Smooth muscle cell (in vitro differentiated cells): ENCODE measurements around the gene SEMA5B. TPM values are rescaled to one million over a fixed set of nuclear protein-coding genes. Genes with fewer than 3 reads are reported as not detected.

Experiments used
- DNase-seq: peaks from one replicate; lab custom pipeline; 2025; ENCODE audit not compliant: unreplicated experiment; lab: John Stamatoyannopoulos, UW
- H2AFZ ChIP-seq: fragments of 200-600 bp; sonication (generic); 2 replicates; pipeline ENCODE4 v1.6.0; 2016; ENCODE audit warnings: antibody characterized with exemption, low read depth, mild to moderate bottlenecking
- H3F3A ChIP-seq: fragments of 200-600 bp; sonication (generic); 2 replicates; pipeline ENCODE4 v1.6.0; 2017; ENCODE audit warnings: antibody characterized with exemption, low read depth
- H3K27ac ChIP-seq: fragments of 200-600 bp; sonication (generic); 2 replicates; pipeline ENCODE4 v1.5.1; 2016; ENCODE audit warnings: low read depth, mild to moderate bottlenecking
- H3K27me3 ChIP-seq: fragments of 200-600 bp; sonication (generic); 2 replicates; pipeline ENCODE4 v1.6.1; 2016; ENCODE audit warnings: low read depth, mild to moderate bottlenecking
- H3K36me3 ChIP-seq: fragments of 200-600 bp; sonication (generic); 2 replicates; pipeline ENCODE4 v1.5.1; 2016; ENCODE audit warnings: low read depth
- H3K4me1 ChIP-seq: fragments of 200-600 bp; sonication (generic); 2 replicates; pipeline ENCODE4 v1.5.1; 2016; ENCODE audit warnings: low read depth
- H3K4me2 ChIP-seq: fragments of 200-600 bp; sonication (generic); 2 replicates; pipeline ENCODE4 v1.6.0; 2016; ENCODE audit warnings: mild to moderate bottlenecking
- H3K4me3 ChIP-seq: fragments of 200-600 bp; sonication (generic); 2 replicates; pipeline ENCODE4 v1.5.1; 2016; ENCODE audit warnings: mild to moderate bottlenecking
- H3K79me2 ChIP-seq: fragments of 200-600 bp; sonication (generic); 2 replicates; pipeline ENCODE4 v1.6.0; 2016; ENCODE audit warnings: low read depth, mild to moderate bottlenecking
- H3K9ac ChIP-seq: fragments of 200-600 bp; sonication (generic); 2 replicates; pipeline ENCODE4 v1.6.0; 2016; ENCODE audit warnings: low read depth
- H3K9me3 ChIP-seq: fragments of 200-600 bp; sonication (generic); replicated peaks from 2 replicates; pipeline ENCODE4 v1.5.1; 2016; ENCODE audit warnings: low read depth
- H4K20me1 ChIP-seq: fragments of 200-600 bp; sonication (generic); 2 replicates; pipeline ENCODE4 v1.6.0; 2016; ENCODE audit warnings: low read depth
- WGBS: methylation state at CpG from one replicate; pipeline ENCODE4 v1.1.7; 2016; ENCODE audit warnings: low lambda C conversion rate; 5-methylcytosine and 5-hydroxymethylcytosine counted together
- polyA plus RNA-seq: library from polyadenylated mRNA; unstranded; fragments of >200 nt; fragmentation: Nextera tagmentation; extraction: Ambion mirVana; gene quantifications from 2 replicates; pipeline ENCODE4 v1.2.1, GENCODE V29; 2016
- total RNA-seq: library from RNA; depleted of rRNA; stranded (reverse); fragments of >200 nt; gene quantifications from 2 replicates; pipeline ENCODE4 v1.2.3, GENCODE V29; 2014
- TF ChIP-seq, protein P1 (sequence below): fragments of 200-600 bp; sonication (generic); IDR thresholded peaks from 2 replicates; pipeline ENCODE4 v1.5.1; 2017; ENCODE audit warnings: borderline replicate concordance, mild to moderate bottlenecking, antibody characterized with exemption; ENCODE audit not compliant: insufficient read depth, poor library complexity, severe bottlenecking

Gene SEMA5B
- total and polyA plus RNA-seq, 2 experiments from 2014 or later, result not detected

DNA sequence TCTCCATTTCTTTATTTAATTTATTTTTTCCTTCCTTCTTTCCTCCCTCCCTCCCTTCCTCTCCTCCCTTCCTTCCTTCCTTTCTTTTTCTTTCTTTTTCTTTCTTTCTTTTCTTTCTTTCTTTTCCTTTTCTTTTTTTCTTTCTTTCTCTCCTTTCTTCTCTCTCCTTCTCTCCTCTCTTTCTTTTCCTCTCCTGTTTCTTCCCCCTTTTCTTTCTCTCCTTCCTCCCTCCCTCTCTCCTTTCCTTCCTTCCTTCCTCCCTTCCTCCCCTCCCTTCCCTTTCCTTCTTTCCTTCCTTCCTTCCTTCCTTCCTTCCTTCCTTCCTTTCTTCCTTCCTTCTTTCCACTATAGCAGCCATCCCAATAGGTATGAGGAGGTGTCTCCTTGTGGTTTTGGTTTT, 32.5 kb upstream of the SEMA5B start:
- Histone ChIP-seq H3K4me1 (no peaks in the 10 kb centered on the region), H3K9me3 (no peaks in the 10 kb centered on the region), H2AFZ (no peak overlapping the region), H3K4me3 (no peak overlapping the region), H3K27me3 (no peaks in the 10 kb centered on the region), H4K20me1 (no peaks in the 10 kb centered on the region), H3K27ac (no peak overlapping the region), H3F3A (no peaks in the 10 kb centered on the region), H3K4me2 (no peak overlapping the region), H3K79me2 (no peaks in the 10 kb centered on the region), H3K36me3 (no peaks in the 10 kb centered on the region), H3K9ac (no peak overlapping the region)
- TF ChIP-seq, protein P1, sequence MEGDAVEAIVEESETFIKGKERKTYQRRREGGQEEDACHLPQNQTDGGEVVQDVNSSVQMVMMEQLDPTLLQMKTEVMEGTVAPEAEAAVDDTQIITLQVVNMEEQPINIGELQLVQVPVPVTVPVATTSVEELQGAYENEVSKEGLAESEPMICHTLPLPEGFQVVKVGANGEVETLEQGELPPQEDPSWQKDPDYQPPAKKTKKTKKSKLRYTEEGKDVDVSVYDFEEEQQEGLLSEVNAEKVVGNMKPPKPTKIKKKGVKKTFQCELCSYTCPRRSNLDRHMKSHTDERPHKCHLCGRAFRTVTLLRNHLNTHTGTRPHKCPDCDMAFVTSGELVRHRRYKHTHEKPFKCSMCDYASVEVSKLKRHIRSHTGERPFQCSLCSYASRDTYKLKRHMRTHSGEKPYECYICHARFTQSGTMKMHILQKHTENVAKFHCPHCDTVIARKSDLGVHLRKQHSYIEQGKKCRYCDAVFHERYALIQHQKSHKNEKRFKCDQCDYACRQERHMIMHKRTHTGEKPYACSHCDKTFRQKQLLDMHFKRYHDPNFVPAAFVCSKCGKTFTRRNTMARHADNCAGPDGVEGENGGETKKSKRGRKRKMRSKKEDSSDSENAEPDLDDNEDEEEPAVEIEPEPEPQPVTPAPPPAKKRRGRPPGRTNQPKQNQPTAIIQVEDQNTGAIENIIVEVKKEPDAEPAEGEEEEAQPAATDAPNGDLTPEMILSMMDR, result no peak
- DNase-seq, result no peak

DNA sequence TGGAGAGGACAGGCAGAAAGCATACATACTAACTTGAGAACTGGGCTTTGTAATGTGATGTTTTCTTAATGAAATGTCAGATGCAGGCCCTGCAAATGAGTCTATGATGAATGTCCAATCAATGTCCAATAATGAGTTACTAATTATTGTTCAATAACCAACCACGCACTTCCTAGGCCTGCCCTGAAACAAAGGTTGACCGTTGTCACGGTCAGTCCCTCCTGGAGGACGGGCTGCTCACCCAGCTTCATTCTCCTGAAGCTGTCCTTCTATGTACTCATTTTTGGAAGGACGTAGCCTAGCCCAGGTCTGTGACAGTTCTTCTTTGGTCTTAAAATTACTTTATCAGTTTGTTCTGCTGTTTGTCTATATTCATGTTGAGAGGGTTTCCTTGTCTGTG, 30.9 kb upstream of the SEMA5B start:
- H4K20me1 ChIP-seq, result no peaks in the 10 kb centered on the region

DNA sequence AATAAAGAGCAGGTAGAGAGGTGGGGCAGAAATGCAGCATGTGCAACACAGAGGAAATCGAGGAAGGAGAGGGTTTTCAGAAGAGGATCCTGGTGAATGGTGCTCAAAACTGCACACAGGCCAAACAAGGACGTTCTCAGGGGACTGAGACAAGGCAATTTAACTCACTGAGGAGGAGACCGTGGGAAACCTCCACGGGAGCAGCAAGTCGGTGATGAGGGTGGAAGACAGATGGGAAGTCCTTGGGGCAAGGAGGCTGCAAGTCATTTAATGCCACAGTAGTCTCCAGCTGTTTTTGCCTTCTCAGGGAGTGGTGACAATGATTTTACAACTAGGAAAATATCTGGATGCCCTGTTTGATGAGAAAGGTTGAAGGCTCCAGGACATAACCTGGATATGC, 27.8 kb upstream of the SEMA5B start:
- Histone ChIP-seq H4K20me1 (no peaks in the 10 kb centered on the region), H3F3A (no peaks in the 10 kb centered on the region), H3K4me1 (no peaks in the 10 kb centered on the region), H3K27me3 (no peaks in the 10 kb centered on the region), H3K79me2 (no peaks in the 10 kb centered on the region), H3K9ac (no peak overlapping the region), H3K4me3 (no peak overlapping the region), H3K27ac (no peak overlapping the region), H3K36me3 (no peaks in the 10 kb centered on the region), H2AFZ (no peak overlapping the region), H3K4me2 (no peak overlapping the region), H3K9me3 (no peaks in the 10 kb centered on the region)
- TF ChIP-seq, protein P1, result no peak
- no peak for DNase-seq
- 82% methylated on average over 5 of the region's 5 CpGs for WGBS

More for the DNA sequence above, 30.9 kb upstream of the SEMA5B start:
- H3K9me3 ChIP-seq, result no peaks in the 10 kb centered on the region
- no peak overlapping the region for H3K9ac ChIP-seq
- no peaks in the 10 kb centered on the region for H3K79me2 ChIP-seq
- H3K4me3 ChIP-seq, result no peak overlapping the region
- no peak for DNase-seq
- no peaks in the 10 kb centered on the region for H3F3A ChIP-seq
- no peak overlapping the region for H2AFZ ChIP-seq
- H3K36me3 ChIP-seq, result no peaks in the 10 kb centered on the region
- 89% methylated on average over 5 of the region's 5 CpGs for WGBS
- no peak overlapping the region for H3K4me2 ChIP-seq
- no peaks in the 10 kb centered on the region for H3K27me3 ChIP-seq
- TF ChIP-seq, protein P1, result no peak
- no peak overlapping the region for H3K27ac ChIP-seq
- H3K4me1 ChIP-seq, result no peaks in the 10 kb centered on the region

DNA sequence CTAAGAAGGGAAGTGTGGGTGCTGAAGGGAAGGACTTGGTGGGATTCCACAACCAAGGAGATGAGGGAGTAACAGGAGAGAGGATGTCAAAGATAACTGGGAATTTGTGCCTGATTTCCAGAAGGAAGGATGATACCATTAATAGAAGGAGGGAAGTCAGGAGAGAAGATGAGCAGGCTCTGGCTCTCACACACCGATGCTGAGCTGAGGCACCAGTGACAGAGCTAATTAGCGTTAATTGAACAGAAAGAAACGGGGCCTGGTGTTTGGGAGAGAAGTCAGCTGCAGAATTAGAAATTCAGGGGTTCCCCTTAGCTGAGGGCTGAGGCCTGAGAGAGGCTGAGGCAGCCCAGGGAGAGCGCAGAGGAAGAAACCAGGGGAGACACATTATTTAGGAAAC, 27.4 kb upstream of the SEMA5B start:
- Histone ChIP-seq H4K20me1 (no peaks in the 10 kb centered on the region), H3K27ac (no peak overlapping the region), H3K36me3 (no peaks in the 10 kb centered on the region), H3K4me3 (no peak overlapping the region), H3K79me2 (no peaks in the 10 kb centered on the region), H3K4me2 (no peak overlapping the region), H3K4me1 (no peaks in the 10 kb centered on the region), H3K27me3 (no peaks in the 10 kb centered on the region), H3K9me3 (no peaks in the 10 kb centered on the region), H3K9ac (no peak overlapping the region), H3F3A (no peaks in the 10 kb centered on the region), H2AFZ (no peak overlapping the region)
- 82% methylated on average over 4 of the region's 4 CpGs for WGBS
- TF ChIP-seq, protein P1, result no peak
- DNase-seq, result no peak
